ENCODE data around the gene PCDHGB2. TPM values are rescaled to one million over a fixed set of nuclear protein-coding genes. Genes with fewer than 3 reads are reported as not detected.

Gene PCDHGB2
- total and polyA plus RNA-seq, 8 donors, result 2.3 to 5.4 (median 4.6) TPM

DNA sequence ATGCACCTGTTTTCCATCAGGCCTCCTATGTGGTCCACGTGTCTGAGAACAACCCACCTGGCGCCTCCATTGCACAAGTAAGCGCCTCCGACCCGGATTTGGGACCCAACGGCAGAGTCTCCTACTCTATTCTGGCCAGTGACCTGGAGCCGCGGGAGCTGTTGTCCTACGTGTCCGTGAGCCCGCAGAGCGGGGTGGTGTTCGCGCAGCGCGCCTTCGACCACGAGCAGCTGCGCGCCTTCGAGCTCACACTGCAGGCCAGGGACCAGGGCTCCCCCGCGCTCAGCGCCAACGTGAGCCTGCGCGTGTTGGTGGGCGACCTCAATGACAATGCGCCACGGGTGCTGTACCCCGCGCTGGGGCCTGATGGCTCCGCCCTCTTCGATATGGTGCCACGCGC is 8.2 kb upstream of the PCDHGB2 start:
- peaks cover 0 to 77% of the 10 kb centered on the region in 2 donors for H3K9me3 ChIP-seq
- no peak overlapping the region for H3K27ac ChIP-seq
- H3K36me3 ChIP-seq, result no peaks in the 10 kb centered on the region
- DNase-seq (no peak), ATAC-seq (no peak)
- peaks cover 5 to 74% of the 10 kb centered on the region in 2 donors for H3K27me3 ChIP-seq
- H3K4me1 ChIP-seq, result no peaks in the 10 kb centered on the region
- TF ChIP-seq, protein P1, sequence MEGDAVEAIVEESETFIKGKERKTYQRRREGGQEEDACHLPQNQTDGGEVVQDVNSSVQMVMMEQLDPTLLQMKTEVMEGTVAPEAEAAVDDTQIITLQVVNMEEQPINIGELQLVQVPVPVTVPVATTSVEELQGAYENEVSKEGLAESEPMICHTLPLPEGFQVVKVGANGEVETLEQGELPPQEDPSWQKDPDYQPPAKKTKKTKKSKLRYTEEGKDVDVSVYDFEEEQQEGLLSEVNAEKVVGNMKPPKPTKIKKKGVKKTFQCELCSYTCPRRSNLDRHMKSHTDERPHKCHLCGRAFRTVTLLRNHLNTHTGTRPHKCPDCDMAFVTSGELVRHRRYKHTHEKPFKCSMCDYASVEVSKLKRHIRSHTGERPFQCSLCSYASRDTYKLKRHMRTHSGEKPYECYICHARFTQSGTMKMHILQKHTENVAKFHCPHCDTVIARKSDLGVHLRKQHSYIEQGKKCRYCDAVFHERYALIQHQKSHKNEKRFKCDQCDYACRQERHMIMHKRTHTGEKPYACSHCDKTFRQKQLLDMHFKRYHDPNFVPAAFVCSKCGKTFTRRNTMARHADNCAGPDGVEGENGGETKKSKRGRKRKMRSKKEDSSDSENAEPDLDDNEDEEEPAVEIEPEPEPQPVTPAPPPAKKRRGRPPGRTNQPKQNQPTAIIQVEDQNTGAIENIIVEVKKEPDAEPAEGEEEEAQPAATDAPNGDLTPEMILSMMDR (IDR thresholded peaks at IDR 0.05), result no peak
- intact Hi-C loops (cut with DNase I), result no loop called here
- H3K4me3 ChIP-seq, result no peak overlapping the region

GRCh38 chr5:141354900-141355469 is 4.8 kb upstream of the PCDHGB2 start, which contains the start of gene PCDHGA4:
TSS of gene PCDHGA4 (plus strand) at chr5:141355021. CDS start at chr5:141355108, 87 bp downstream.
- DNase-seq, result no peak
- Histone ChIP-seq H3K27me3 (peaks cover 5 to 71% of the 10 kb centered on the region in 2 donors), H3K9me3 (peaks cover 0 to 83% of the 10 kb centered on the region in 2 donors), H3K4me1 (no peaks in the 10 kb centered on the region), H3K36me3 (no peaks in the 10 kb centered on the region), H3K27ac (no peak within 1 kb of the TSS), H3K4me3 (no peak within 1 kb of the TSS)
- ATAC-seq, result no peak
- intact Hi-C loops (cut with DNase I), result no loop called here
- TF ChIP-seq, protein P1 (IDR thresholded peaks at IDR 0.05), result no peak

- H3K4me1 ChIP-seq, result no peaks in the 10 kb centered on the region
- intact Hi-C loops (cut with DNase I), result no loop called here
- no peaks in the 10 kb centered on the region for H3K36me3 ChIP-seq
- H3K4me3 ChIP-seq, result no peak overlapping the region
- peaks cover 0 to 83% of the 10 kb centered on the region in 2 donors for H3K9me3 ChIP-seq
- ATAC-seq (no peak), DNase-seq (no peak)
- H3K27ac ChIP-seq, result no peak overlapping the region
- TF ChIP-seq, protein P1 (IDR thresholded peaks at IDR 0.05), result no peak
- H3K27me3 ChIP-seq, result peaks cover 4 to 71% of the 10 kb centered on the region in 2 donors
Measured at GRCh38 chr5:141355641-141356040, 4.2 kb upstream of the PCDHGB2 start.

DNA sequence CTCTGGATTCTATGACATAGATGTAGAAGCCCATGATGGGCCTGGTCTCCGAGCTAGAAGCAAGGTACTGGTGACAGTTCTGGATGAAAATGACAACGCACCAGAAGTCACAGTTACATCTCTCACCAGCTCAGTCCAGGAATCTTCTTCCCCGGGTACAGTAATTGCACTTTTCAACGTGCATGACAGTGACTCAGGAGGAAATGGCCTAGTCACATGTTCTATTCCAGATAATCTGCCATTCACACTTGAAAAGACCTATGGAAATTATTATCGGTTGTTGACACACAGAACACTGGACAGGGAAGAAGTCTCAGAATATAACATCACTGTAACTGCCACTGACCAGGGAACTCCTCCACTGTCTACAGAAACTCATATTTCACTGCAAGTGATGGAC is 3.7 kb upstream of the PCDHGB2 start:
- intact Hi-C loops (cut with DNase I), result no loop called here
- H3K27ac ChIP-seq, result no peak overlapping the region
- no peaks in the 10 kb centered on the region for H3K36me3 ChIP-seq
- DNase-seq (no peak), ATAC-seq (no peak)
- H3K9me3 ChIP-seq, result peaks cover 2 to 84% of the 10 kb centered on the region in 2 donors
- TF ChIP-seq, protein P1 (IDR thresholded peaks at IDR 0.05), result no peak
- no peak overlapping the region for H3K4me3 ChIP-seq
- H3K4me1 ChIP-seq, result no peaks in the 10 kb centered on the region
- H3K27me3 ChIP-seq, result peaks cover under 1 to 71% of the 10 kb centered on the region in 2 donors

- peaks cover 5 to 71% of the 10 kb centered on the region in 2 donors for H3K27me3 ChIP-seq
- no peak overlapping the region for H3K27ac ChIP-seq
- intact Hi-C loops (cut with DNase I), result no loop called here
- TF ChIP-seq, protein P1 (IDR thresholded peaks at IDR 0.05), result no peak
- H3K9me3 ChIP-seq, result peaks cover 4 to 84% of the 10 kb centered on the region in 2 donors
- no peaks in the 10 kb centered on the region for H3K4me1 ChIP-seq
- no peak overlapping the region for H3K4me3 ChIP-seq
- DNase-seq, result no peak
- ATAC-seq, result no peak
- H3K36me3 ChIP-seq, result no peaks in the 10 kb centered on the region
Measured at GRCh38 chr5:141356950-141357349, 2.8 kb upstream of the PCDHGB2 start.

Measured in left lung (tissue), 10 donors.